ENCODE data around the gene RILP. TPM values are rescaled to one million over a fixed set of nuclear protein-coding genes. Genes with fewer than 3 reads are reported as not detected.
"Not testable (repeated sequence)": the region's sequence is repeated elsewhere in the genome, so short reads cannot be mapped to it uniquely, and the experiment has no call there.

The RILP gene
- total RNA-seq: 1 to 10 TPM; 1.0 to 1.1 TPM

- Mint-ChIP-seq H3K9me3 (no peaks in the 10 kb centered on the region), H3K4me3 (peak within 1 kb of the TSS; percentile 62), H3K4me1 (ENCODE audit: low read depth) (peaks cover 32% of the 10 kb centered on the region), H3K27ac (no peak within 1 kb of the TSS), H3K27me3 (ENCODE audit: low read depth) (no peaks in the 10 kb centered on the region), H3K36me3 (ENCODE audit: low read depth) (peaks cover 29% of the 10 kb centered on the region)
- DNase-seq: no peak
- intact Hi-C loops (cut with micrococcal nuclease): loop anchor here (1.0 to 5.0 kb wide), 4 partner anchors 34 to 177 kb away; partner anchors contain the start of genes PITPNA, PRPF8 and SMYD4
- CTCF ChIA-PET: interaction anchor here (0.6 to 2.9 kb wide), 8 partner anchors 18 to 269 kb away, joined by 3 to 13 read pairs (median 3); partner anchors contain the start of gene PRPF8
These were observed at the start of gene RILP for GRCh38 chr17:1649844-1650501. Gene RILP, minus strand, starts transcription at chr17:1649866. Its CDS starts 62 bp downstream, at chr17:1649804.

GRCh38 chr17:1697681-1698080, 48.0 kb upstream of the RILP start:
- Mint-ChIP-seq H3K27ac (no peak overlapping the region), H3K9me3 (peaks cover under 1% of the 10 kb centered on the region), H3K4me1 (ENCODE audit: low read depth) (no peaks in the 10 kb centered on the region), H3K27me3 (ENCODE audit: low read depth) (no peaks in the 10 kb centered on the region), H3K36me3 (ENCODE audit: low read depth) (no peaks in the 10 kb centered on the region), H3K4me3 (no peak overlapping the region)
- CTCF ChIA-PET: interaction anchor here (0.8 kb wide), 1 partner anchor 28 kb away, joined by 5 read pairs; no protein-coding TSS in a partner anchor
- intact Hi-C loops (cut with micrococcal nuclease): no loop called here
- DNase-seq: no peak

- H3K4me3 Mint-ChIP-seq: no peak overlapping the region
- intact Hi-C loops (cut with micrococcal nuclease): no loop called here
- no peak overlapping the region for H3K27ac Mint-ChIP-seq
- no peaks in the 10 kb centered on the region for H3K36me3 Mint-ChIP-seq (ENCODE audit: low read depth)
- peaks cover 2% of the 10 kb centered on the region for H3K9me3 Mint-ChIP-seq
- no peak for DNase-seq
- CTCF ChIA-PET: interaction anchor here (0.6 kb wide), 1 partner anchor 27 kb away, joined by 5 read pairs; no protein-coding TSS in a partner anchor
- H3K27me3 Mint-ChIP-seq (ENCODE audit: low read depth): no peaks in the 10 kb centered on the region
- H3K4me1 Mint-ChIP-seq (ENCODE audit: low read depth): no peaks in the 10 kb centered on the region
These were observed 45.7 kb upstream of the RILP start for GRCh38 chr17:1695365-1695764.

GRCh38 chr17:1693339-1693738, 43.7 kb upstream of the RILP start:
- no peak for DNase-seq

GRCh38 chr17:1690544-1691221, 41.0 kb upstream of the RILP start:
- intact Hi-C loops (cut with micrococcal nuclease): no loop called here
- H3K4me3 Mint-ChIP-seq: no peak overlapping the region
- no peak overlapping the region for H3K27ac Mint-ChIP-seq
- H3K9me3 Mint-ChIP-seq: peaks cover 2% of the 10 kb centered on the region
- DNase-seq: no peak
- CTCF ChIA-PET: no interaction called here
- H3K36me3 Mint-ChIP-seq (ENCODE audit: low read depth): no peaks in the 10 kb centered on the region
- H3K27me3 Mint-ChIP-seq (ENCODE audit: low read depth): no peaks in the 10 kb centered on the region
- no peaks in the 10 kb centered on the region for H3K4me1 Mint-ChIP-seq (ENCODE audit: low read depth)

More at GRCh38 chr17:1693339-1693738, 43.7 kb upstream of the RILP start:
- intact Hi-C loops (cut with micrococcal nuclease): no loop called here
- Mint-ChIP-seq H3K4me1 (ENCODE audit: low read depth) (no peaks in the 10 kb centered on the region), H3K36me3 (ENCODE audit: low read depth) (no peaks in the 10 kb centered on the region), H3K4me3 (no peak overlapping the region), H3K9me3 (peaks cover 2% of the 10 kb centered on the region), H3K27me3 (ENCODE audit: low read depth) (no peaks in the 10 kb centered on the region), H3K27ac (no peak overlapping the region)
- CTCF ChIA-PET: no interaction called here

- H3K9me3 Mint-ChIP-seq; H3K4me3 Mint-ChIP-seq; H3K27ac Mint-ChIP-seq; H3K27me3 Mint-ChIP-seq (ENCODE audit: low read depth); DNase-seq; intact Hi-C loops (cut with micrococcal nuclease): not testable (repeated sequence)
- peaks cover 14% of the 10 kb centered on the region for H3K4me1 Mint-ChIP-seq (ENCODE audit: low read depth)
- CTCF ChIA-PET: interaction anchor here (0.6 kb wide), 1 partner anchor 19 kb away, joined by 3 read pairs; no protein-coding TSS in a partner anchor
- H3K36me3 Mint-ChIP-seq (ENCODE audit: low read depth): peaks cover 10% of the 10 kb centered on the region
These were observed 38.7 kb upstream of the RILP start for GRCh38 chr17:1688405-1688804.

GRCh38 chr17:1686086-1686485, 36.4 kb upstream of the RILP start:
- intact Hi-C loops (cut with micrococcal nuclease): no loop called here
- peak overlapping the region; percentile 0 for H3K4me3 Mint-ChIP-seq
- H3K4me1 Mint-ChIP-seq (ENCODE audit: low read depth): peaks cover 31% of the 10 kb centered on the region
- H3K27me3 Mint-ChIP-seq (ENCODE audit: low read depth): no peaks in the 10 kb centered on the region
- H3K27ac Mint-ChIP-seq: no peak overlapping the region
- no peaks in the 10 kb centered on the region for H3K9me3 Mint-ChIP-seq
- CTCF ChIA-PET: no interaction called here
- no peak for DNase-seq
- H3K36me3 Mint-ChIP-seq (ENCODE audit: low read depth): peaks cover 26% of the 10 kb centered on the region

GRCh38 chr17:1684378-1685189, 34.9 kb upstream of the RILP start, which contains the start of gene PRPF8:
Gene PRPF8, minus strand, starts transcription at chr17:1684867. Its CDS starts 296 bp downstream, at chr17:1684571.
- Mint-ChIP-seq H3K4me3 (peak within 1 kb of the TSS; percentile 95), H3K9me3 (no peaks in the 10 kb centered on the region), H3K4me1 (ENCODE audit: low read depth) (peaks cover 31% of the 10 kb centered on the region), H3K27ac (peak within 1 kb of the TSS; percentile 93), H3K36me3 (ENCODE audit: low read depth) (peaks cover 39% of the 10 kb centered on the region), H3K27me3 (ENCODE audit: low read depth) (no peaks in the 10 kb centered on the region)
- peak; percentile 99 for DNase-seq
- CTCF ChIA-PET: interaction anchor here (0.8 to 1.5 kb wide), 4 partner anchors 16 to 99 kb away, joined by 3 to 4 read pairs (median 3); partner anchors contain the start of gene RILP
- intact Hi-C loops (cut with micrococcal nuclease): loop anchor here (1.0 kb wide), 2 partner anchors 32 to 35 kb away; partner anchors contain the start of gene RILP

GRCh38 chr17:1683459-1683858, 33.8 kb upstream of the RILP start:
- intact Hi-C loops (cut with micrococcal nuclease): no loop called here

GRCh38 chr17:1676401-1676800, 26.7 kb upstream of the RILP start:
- H3K4me1 Mint-ChIP-seq (ENCODE audit: low read depth): no peaks in the 10 kb centered on the region
- intact Hi-C loops (cut with micrococcal nuclease): no loop called here
- DNase-seq: no peak
- no peak overlapping the region for H3K27ac Mint-ChIP-seq
- H3K9me3 Mint-ChIP-seq: no peaks in the 10 kb centered on the region
- no peaks in the 10 kb centered on the region for H3K27me3 Mint-ChIP-seq (ENCODE audit: low read depth)
- peaks cover 68% of the 10 kb centered on the region for H3K36me3 Mint-ChIP-seq (ENCODE audit: low read depth)
- no peak overlapping the region for H3K4me3 Mint-ChIP-seq
- CTCF ChIA-PET: no interaction called here

More at GRCh38 chr17:1683459-1683858, 33.8 kb upstream of the RILP start:
- H3K4me1 Mint-ChIP-seq (ENCODE audit: low read depth): peaks cover 31% of the 10 kb centered on the region
- H3K27ac Mint-ChIP-seq: peak overlapping the region; percentile 93
- no peak for DNase-seq
- H3K27me3 Mint-ChIP-seq (ENCODE audit: low read depth): no peaks in the 10 kb centered on the region
- CTCF ChIA-PET: interaction anchor here (0.7 to 1.5 kb wide), 5 partner anchors 15 to 35 kb away, joined by 3 to 6 read pairs (median 3); partner anchors contain the start of gene RILP
- H3K36me3 Mint-ChIP-seq (ENCODE audit: low read depth): peaks cover 49% of the 10 kb centered on the region
- peak overlapping the region; percentile 95 for H3K4me3 Mint-ChIP-seq
- H3K9me3 Mint-ChIP-seq: no peaks in the 10 kb centered on the region

GRCh38 chr17:1673041-1673785, 23.5 kb upstream of the RILP start:
- no peak overlapping the region for H3K4me3 Mint-ChIP-seq
- intact Hi-C loops (cut with micrococcal nuclease): no loop called here

More at GRCh38 chr17:1673041-1673785, 23.5 kb upstream of the RILP start:
- Mint-ChIP-seq H3K4me1 (ENCODE audit: low read depth) (peaks cover 8% of the 10 kb centered on the region), H3K27ac (no peak overlapping the region), H3K9me3 (no peaks in the 10 kb centered on the region), H3K36me3 (ENCODE audit: low read depth) (peaks cover 69% of the 10 kb centered on the region), H3K27me3 (ENCODE audit: low read depth) (no peaks in the 10 kb centered on the region)
- no peak for DNase-seq
- CTCF ChIA-PET: interaction anchor here (0.7 to 0.8 kb wide), 2 partner anchors 25 to 192 kb away, joined by 3 read pairs; no protein-coding TSS in a partner anchor
